ENCODE results near the gene NEB.

The NEB gene

GRCh38 chr2:151498178-151498577 is 236.1 kb downstream of the NEB start:
- TF ChIP-seq CTCF (IDR thresholded peaks at IDR 0.05; ENCODE audit: low read depth, low read length) = no peak
- H3K4me3 ChIP-seq (ENCODE audit: low read depth, low read length) = no peak overlapping the region
- in situ Hi-C loops (cut with HindIII; ENCODE audit: low sequenced_read_pairs) = no loop called here
- no peak for DNase-seq (ENCODE audit: low read depth, low spot score)

DNA sequence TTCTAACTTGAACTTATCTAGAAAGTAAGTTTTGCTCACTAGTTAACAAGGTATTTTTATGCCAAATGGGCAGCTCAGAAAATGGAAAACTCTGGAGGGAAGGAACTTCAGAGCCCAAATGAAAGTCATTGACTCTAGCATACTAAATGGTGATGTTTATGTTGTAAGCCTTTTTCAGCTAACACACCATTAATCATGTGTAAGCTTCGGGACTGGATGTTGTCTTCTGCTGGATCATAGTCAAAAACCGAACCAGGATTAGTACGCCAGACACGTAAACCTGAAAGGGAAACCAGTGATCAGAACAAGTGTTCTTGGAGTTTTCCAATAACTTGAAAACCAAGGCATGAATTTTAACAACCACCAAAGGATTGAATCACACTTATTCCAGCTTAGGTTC is 242.8 kb downstream of the NEB start:
- in situ Hi-C loops (cut with HindIII; ENCODE audit: low sequenced_read_pairs) = no loop called here
- no peak for TF ChIP-seq CTCF (IDR thresholded peaks at IDR 0.05; ENCODE audit: low read depth, low read length)
- no peak for DNase-seq (ENCODE audit: low read depth, low spot score)
- no peak overlapping the region for H3K4me3 ChIP-seq (ENCODE audit: low read depth, low read length)

DNA sequence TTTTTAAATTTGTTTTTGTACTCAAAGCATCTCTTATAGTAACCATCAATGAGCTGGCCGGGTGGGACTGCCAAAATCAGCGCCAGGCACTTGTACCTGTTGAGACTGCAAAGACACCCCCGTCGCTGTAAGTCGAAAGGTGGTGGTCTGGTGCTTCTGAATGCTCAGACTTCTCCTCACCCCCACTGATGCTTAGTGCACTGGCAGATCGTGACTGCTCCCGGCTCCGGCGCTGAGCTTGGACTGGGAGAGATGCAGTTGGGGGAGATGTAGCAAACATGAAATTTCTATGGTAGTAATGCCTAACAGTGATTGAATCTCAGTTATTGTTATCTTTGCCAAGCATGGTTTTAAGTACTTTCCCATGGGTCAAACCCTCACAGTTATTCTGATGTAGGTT is 244.0 kb downstream of the NEB start:
- no peak for DNase-seq (ENCODE audit: low read depth, low spot score)
- no peak overlapping the region for H3K4me3 ChIP-seq (ENCODE audit: low read depth, low read length)
- TF ChIP-seq CTCF (IDR thresholded peaks at IDR 0.05; ENCODE audit: low read depth, low read length) = no peak
- in situ Hi-C loops (cut with HindIII; ENCODE audit: low sequenced_read_pairs) = no loop called here

DNA sequence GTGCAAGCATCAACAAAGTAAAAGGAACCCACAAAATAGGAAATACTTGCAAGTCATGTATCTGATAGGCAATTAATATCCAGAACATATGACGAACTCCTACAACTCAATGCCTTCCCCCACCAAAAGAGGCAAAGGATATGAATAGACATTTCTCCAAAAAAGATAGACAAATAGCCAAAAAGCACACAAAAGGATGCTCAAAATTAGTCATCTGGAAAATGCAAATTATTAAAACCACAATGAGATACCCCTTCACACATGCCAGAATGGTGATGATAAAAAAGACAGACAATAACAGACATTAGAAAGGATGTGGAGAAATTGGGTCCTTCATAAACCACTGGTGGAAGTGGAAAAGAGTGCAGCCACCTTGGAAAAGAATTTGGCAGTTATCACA is 248.2 kb downstream of the NEB start:
- in situ Hi-C loops (cut with HindIII; ENCODE audit: low sequenced_read_pairs) = no loop called here
- no peak for DNase-seq (ENCODE audit: low read depth, low spot score)
- TF ChIP-seq CTCF (IDR thresholded peaks at IDR 0.05; ENCODE audit: low read depth, low read length) = no peak
- no peak overlapping the region for H3K4me3 ChIP-seq (ENCODE audit: low read depth, low read length)

- TF ChIP-seq CTCF (IDR thresholded peaks at IDR 0.05; ENCODE audit: low read depth, low read length) = no peak
- H3K4me3 ChIP-seq (ENCODE audit: low read depth, low read length) = no peak overlapping the region
These were observed 250.2 kb downstream of the NEB start for GRCh38 chr2:151484100-151484499.

DNA sequence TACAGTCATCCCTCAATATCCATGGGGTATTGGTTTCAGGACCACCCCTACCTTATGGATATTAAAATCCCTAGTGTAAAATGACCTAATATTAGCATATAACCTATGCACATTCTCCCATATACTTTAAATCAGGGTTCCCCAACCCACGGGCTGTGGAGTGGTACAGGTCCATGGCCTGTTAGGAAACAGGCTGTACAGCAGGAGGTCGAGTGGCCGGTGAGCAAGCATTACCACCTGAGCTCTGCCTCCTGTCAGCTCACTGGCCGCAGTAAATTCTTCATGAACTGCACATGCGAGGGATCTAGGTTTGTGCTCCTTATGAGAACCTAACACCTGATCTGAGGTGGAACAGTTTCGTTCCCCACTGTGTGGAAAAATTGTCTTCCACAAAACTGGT is 250.7 kb downstream of the NEB start:
- no peak for TF ChIP-seq CTCF (IDR thresholded peaks at IDR 0.05; ENCODE audit: low read depth, low read length)
- in situ Hi-C loops (cut with HindIII; ENCODE audit: low sequenced_read_pairs) = no loop called here
- no peak for DNase-seq (ENCODE audit: low read depth, low spot score)
- H3K4me3 ChIP-seq (ENCODE audit: low read depth, low read length) = no peak overlapping the region

More at GRCh38 chr2:151484100-151484499, 250.2 kb downstream of the NEB start:
- no peak for DNase-seq (ENCODE audit: low read depth, low spot score)
- in situ Hi-C loops (cut with HindIII; ENCODE audit: low sequenced_read_pairs) = no loop called here

GRCh38 chr2:151482171-151482725 is 252.0 kb downstream of the NEB start:
- no peak for TF ChIP-seq CTCF (IDR thresholded peaks at IDR 0.05; ENCODE audit: low read depth, low read length)
- DNase-seq (ENCODE audit: low read depth, low spot score) = no peak
- H3K4me3 ChIP-seq (ENCODE audit: low read depth, low read length) = no peak overlapping the region
- in situ Hi-C loops (cut with HindIII; ENCODE audit: low sequenced_read_pairs) = no loop called here
